ENCODE measurements around the gene DCLK1. TPM values are rescaled to one million over a fixed set of nuclear protein-coding genes. Genes with fewer than 3 reads are reported as not detected.

DCLK1 gene
- total RNA-seq, 1 experiment from 2014 or later, result 36.2 TPM

DNA sequence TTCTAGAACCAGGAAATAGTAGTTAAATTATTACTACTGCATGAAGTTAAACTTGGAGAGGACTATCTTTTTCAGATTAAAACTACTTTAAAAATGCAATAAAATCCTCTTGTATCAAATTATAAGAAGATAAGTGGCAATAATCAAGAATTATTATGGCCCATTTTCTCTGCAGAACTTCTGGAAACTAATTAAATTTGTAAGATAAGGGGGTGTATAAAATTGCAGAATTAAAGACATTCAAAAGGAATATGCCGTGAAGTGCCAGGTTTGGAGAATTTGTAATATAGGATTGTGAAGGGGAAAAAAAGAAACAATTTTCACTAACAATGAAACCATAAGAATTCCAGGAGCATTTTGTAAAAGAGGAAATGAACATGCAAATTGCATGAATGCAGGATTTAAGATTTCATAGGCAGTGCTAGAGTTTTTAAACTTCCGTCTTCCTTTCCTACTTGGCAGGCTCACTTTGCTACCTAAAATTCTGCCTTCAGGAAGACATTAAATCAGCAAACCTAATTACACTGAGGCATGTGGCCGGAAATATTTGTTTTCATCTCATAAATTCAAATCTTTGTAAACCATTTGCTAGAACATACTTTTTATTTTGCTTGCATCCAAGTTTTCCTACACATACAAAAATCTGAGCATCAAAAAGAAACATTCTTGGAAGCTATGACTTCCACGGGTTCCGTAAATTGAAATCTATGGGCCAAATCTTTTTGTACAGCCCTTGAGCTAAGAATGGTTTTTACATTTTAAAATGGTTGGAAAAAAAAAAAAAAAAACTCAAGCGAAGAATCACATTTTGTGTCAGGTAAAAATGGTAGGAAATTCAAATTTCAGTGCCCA, 166.9 kb downstream of the DCLK1 start:
- H2BK12ac ChIP-seq (ENCODE audit: insufficient read length, low read depth, low read length), result no peak overlapping the region
- peaks cover 23 to 29% of the 10 kb centered on the region in 2 experiments for H3K9me3 Mint-ChIP-seq
- no peaks in the 10 kb centered on the region for H3K79me2 ChIP-seq (ENCODE audit: insufficient read depth, low read length)
- H3K23me2 ChIP-seq (ENCODE audit: insufficient read length, low read depth, low read length, poor library complexity, severe bottlenecking), result no peaks in the 10 kb centered on the region
- H3K9ac ChIP-seq (ENCODE audit: extremely low read depth, insufficient read length, low read length), result no peak overlapping the region
- no peaks in the 10 kb centered on the region for H3K27me3 ChIP-seq (ENCODE audit: insufficient read depth, low read length)
- no peak overlapping the region for H3K27ac Mint-ChIP-seq
- no peak overlapping the region for H4K8ac ChIP-seq (replicated peaks; ENCODE audit: insufficient read length, low read depth, low read length)
- no peak overlapping the region for H3K4ac ChIP-seq (ENCODE audit: low read depth, low read length)
- H4K5ac ChIP-seq (ENCODE audit: insufficient read length, low read depth, low read length), result no peak overlapping the region
- no peaks in the 10 kb centered on the region for H3K27me3 Mint-ChIP-seq (ENCODE audit: low read depth)
- no peak overlapping the region for H3K4me3 Mint-ChIP-seq
- no peak overlapping the region for H2BK5ac ChIP-seq (ENCODE audit: insufficient read length, low read length)
- no peaks in the 10 kb centered on the region for H4K20me1 ChIP-seq (ENCODE audit: control insufficient read depth, insufficient read depth, insufficient read length)
- H3K9me3 ChIP-seq (ENCODE audit: control insufficient read depth, low read depth, low read length), result peaks cover 8% of the 10 kb centered on the region
- no peak overlapping the region for H3K27ac ChIP-seq (ENCODE audit: insufficient read length, low read depth, low read length)
- H3K14ac ChIP-seq (ENCODE audit: insufficient read depth, low read length), result no peak overlapping the region
- 0 out of 4 replicates have a peak, but pooled peaks cover 0 to 3% of the 10 kb centered on the region in 2 experiments for H3K4me1 Mint-ChIP-seq
- H3K23ac ChIP-seq (ENCODE audit: insufficient read length, low read depth, low read length), result no peak overlapping the region
- TF ChIP-seq, protein P1, sequence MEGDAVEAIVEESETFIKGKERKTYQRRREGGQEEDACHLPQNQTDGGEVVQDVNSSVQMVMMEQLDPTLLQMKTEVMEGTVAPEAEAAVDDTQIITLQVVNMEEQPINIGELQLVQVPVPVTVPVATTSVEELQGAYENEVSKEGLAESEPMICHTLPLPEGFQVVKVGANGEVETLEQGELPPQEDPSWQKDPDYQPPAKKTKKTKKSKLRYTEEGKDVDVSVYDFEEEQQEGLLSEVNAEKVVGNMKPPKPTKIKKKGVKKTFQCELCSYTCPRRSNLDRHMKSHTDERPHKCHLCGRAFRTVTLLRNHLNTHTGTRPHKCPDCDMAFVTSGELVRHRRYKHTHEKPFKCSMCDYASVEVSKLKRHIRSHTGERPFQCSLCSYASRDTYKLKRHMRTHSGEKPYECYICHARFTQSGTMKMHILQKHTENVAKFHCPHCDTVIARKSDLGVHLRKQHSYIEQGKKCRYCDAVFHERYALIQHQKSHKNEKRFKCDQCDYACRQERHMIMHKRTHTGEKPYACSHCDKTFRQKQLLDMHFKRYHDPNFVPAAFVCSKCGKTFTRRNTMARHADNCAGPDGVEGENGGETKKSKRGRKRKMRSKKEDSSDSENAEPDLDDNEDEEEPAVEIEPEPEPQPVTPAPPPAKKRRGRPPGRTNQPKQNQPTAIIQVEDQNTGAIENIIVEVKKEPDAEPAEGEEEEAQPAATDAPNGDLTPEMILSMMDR (conservative IDR thresholded peaks at IDR 0.05), result no peak
- no peak for DNase-seq
- no peaks in the 10 kb centered on the region for H3K79me1 ChIP-seq (ENCODE audit: insufficient read depth, low read depth, low read length, poor library complexity, severe bottlenecking)
- H2AFZ ChIP-seq (ENCODE audit: low read length), result no peak overlapping the region
- H2BK15ac ChIP-seq (ENCODE audit: low read depth, low read length), result no peak overlapping the region
- H3K18ac ChIP-seq (ENCODE audit: insufficient read length, low read depth, low read length), result no peak overlapping the region
- no peak overlapping the region for H3K56ac ChIP-seq (ENCODE audit: insufficient read length, low read depth, low read length)
- H2BK20ac ChIP-seq (ENCODE audit: low read depth, low read length, poor library complexity, severe bottlenecking), result no peak overlapping the region
- H2AK5ac ChIP-seq (ENCODE audit: insufficient read length, low read length), result no peak overlapping the region
- H4K91ac ChIP-seq (ENCODE audit: insufficient read length, low read depth, low read length), result no peak overlapping the region
- no peak overlapping the region for H3T11ph ChIP-seq (ENCODE audit: low read length)
- H3K4me1 ChIP-seq (ENCODE audit: insufficient read depth, low read length), result no peaks in the 10 kb centered on the region
- no CpG with 5 or more reads among the region's 6 CpGs for WGBS (ENCODE audit: extremely low coverage, insufficient read length, low lambda C conversion rate)
- H2BK120ac ChIP-seq (ENCODE audit: low read depth, low read length, poor library complexity, severe bottlenecking), result no peak overlapping the region
- no peak overlapping the region for H3K4me2 ChIP-seq (ENCODE audit: insufficient read depth, insufficient read length, low read length)
- H3K36me3 Mint-ChIP-seq (ENCODE audit: insufficient read depth in 1 of 3, low read depth in 3 of 3), result peaks cover 14 to 25% (median 16%) of the 10 kb centered on the region in 3 experiments
